ENCODE measurements around the gene ACOT4.

DNA sequence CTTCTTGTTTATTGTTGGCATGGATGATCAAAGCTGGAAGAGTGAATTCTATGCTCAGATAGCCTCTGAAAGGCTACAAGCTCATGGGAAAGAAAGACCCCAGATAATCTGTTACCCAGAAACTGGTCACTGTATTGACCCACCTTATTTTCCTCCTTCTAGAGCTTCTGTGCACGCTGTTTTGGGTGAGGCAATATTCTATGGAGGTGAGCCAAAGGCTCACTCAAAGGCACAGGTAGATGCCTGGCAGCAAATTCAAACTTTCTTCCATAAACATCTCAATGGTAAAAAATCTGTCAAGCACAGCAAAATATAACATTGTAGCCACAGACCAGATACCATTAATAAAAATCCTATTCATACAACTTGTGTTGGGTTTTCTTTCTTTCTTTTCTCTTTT, 27.9 kb downstream of the ACOT4 start:
- no peak for TF ChIP-seq POLR2A (IDR thresholded peaks at IDR 0.05; ENCODE audit: low read depth, low read length)
- no peak for TF ChIP-seq TAF1 (IDR thresholded peaks at IDR 0.05; ENCODE audit: borderline replicate concordance, low read depth, low read length)

Data from GM12892 (cell line).